HepG2 (cell line): ENCODE data around the gene CHKB. TPM values are rescaled to one million over a fixed set of nuclear protein-coding genes. Genes with fewer than 3 reads are reported as not detected.
A peak's percentile ranks its signal among the peaks of the same experiment; 100 is the strongest.

ENCODE experiments used
- DMAP1 ChIP-seq: IDR thresholded peaks from 2 replicates; pipeline ENCODE4 v1.6.1; 2016
- DPF2 ChIP-seq: sonication (generic); formaldehyde crosslinking; IDR thresholded peaks from 2 replicates; pipeline ENCODE4 v1.4.0; 2020; ENCODE audit warnings: mild to moderate bottlenecking, low read depth, missing genetic modification reagents, borderline replicate concordance
- FOXP1 ChIP-seq, 2 experiments: fragments of 450-650 bp in 1 of 2; IDR thresholded peaks; 2 replicates each; pipeline ENCODE4 v1.6.1; 2017 to 2018; ENCODE audit warnings: antibody characterized with exemption in 1 of 2
- KDM5A ChIP-seq: fragments of 200-600 bp; sonication (generic); IDR thresholded peaks from 2 replicates; pipeline ENCODE4 v1.7.0; 2018; ENCODE audit warnings: antibody characterized with exemption, mild to moderate bottlenecking, low read length, borderline replicate concordance
- MEIS2 ChIP-seq: sonication (generic); formaldehyde crosslinking; IDR thresholded peaks from 2 replicates; pipeline ENCODE4 v1.9.0; 2021; ENCODE audit warnings: mild to moderate bottlenecking, missing genetic modification reagents
- MTA1 ChIP-seq: sonication (generic); formaldehyde crosslinking; IDR thresholded peaks from 2 replicates; pipeline ENCODE4 v1.4.0; 2020; ENCODE audit warnings: missing genetic modification reagents, mild to moderate bottlenecking, borderline replicate concordance
- NFKBIZ ChIP-seq: IDR thresholded peaks from 2 replicates; pipeline ENCODE4 v1.6.1; 2018; ENCODE audit warnings: missing genetic modification reagents, missing compliant biosample characterization
- PAF1 ChIP-seq: IDR thresholded peaks from 2 replicates; pipeline ENCODE4 v1.6.1; 2016; ENCODE audit warnings: missing genetic modification reagents, missing compliant biosample characterization
- PAWR ChIP-seq: sonication (generic); formaldehyde crosslinking; IDR thresholded peaks from 2 replicates; pipeline ENCODE4 v1.4.0; 2020; ENCODE audit warnings: missing genetic modification reagents, mild to moderate bottlenecking, borderline replicate concordance
- RCOR2 ChIP-seq: IDR thresholded peaks from 2 replicates; pipeline ENCODE4 v1.6.1; 2016; ENCODE audit warnings: missing biosample characterization, missing genetic modification reagents
- RFXANK ChIP-seq: IDR thresholded peaks from 2 replicates; pipeline ENCODE4 v1.6.1; 2016
- RNF219 ChIP-seq: sonication (generic); formaldehyde crosslinking; IDR thresholded peaks from 2 replicates; pipeline ENCODE4 v1.5.0; 2020; ENCODE audit warnings: mild to moderate bottlenecking, missing genetic modification reagents
- TCF12 ChIP-seq, 2 experiments: fragments of 450-650 bp in 1 of 2; sonication (generic) in 1 of 2; formaldehyde crosslinking in 1 of 2; IDR thresholded peaks; 2 replicates each; pipeline versions ENCODE4 v1.6.1 to v1.8.0; 2017 to 2022; ENCODE audit warnings: antibody characterized with exemption in 1 of 2, mild to moderate bottlenecking in 1 of 2, missing genetic modification reagents in 1 of 2, moderate library complexity in 1 of 2
- TRIM24 ChIP-seq: sonication (generic); formaldehyde crosslinking; IDR thresholded peaks from 2 replicates; pipeline ENCODE4 v1.8.0; 2022; ENCODE audit warnings: mild to moderate bottlenecking, missing genetic modification reagents
- UBTF ChIP-seq: sonication (generic); formaldehyde crosslinking; IDR thresholded peaks from 2 replicates; pipeline ENCODE4 v1.4.0; 2020; ENCODE audit warnings: mild to moderate bottlenecking, missing genetic modification reagents
- ZKSCAN1 ChIP-seq: fragments of 150-350 bp; IDR thresholded peaks from 2 replicates; pipeline ENCODE4 v1.6.1; 2014; ENCODE audit warnings: low read length
- ZNF280B ChIP-seq: sonication (generic); formaldehyde crosslinking; IDR thresholded peaks from 2 replicates; pipeline ENCODE4 v1.5.0; 2020; ENCODE audit warnings: missing genetic modification reagents, mild to moderate bottlenecking, borderline replicate concordance
- ZNF441 ChIP-seq: sonication (generic); formaldehyde crosslinking; IDR thresholded peaks from 2 replicates; pipeline ENCODE4 v1.7.0; 2021; ENCODE audit warnings: missing genetic modification reagents, borderline replicate concordance
- ZNF546 ChIP-seq: sonication (generic); formaldehyde crosslinking; conservative IDR thresholded peaks from 2 replicates; pipeline ENCODE4 v1.8.1; 2023; ENCODE audit warnings: mild to moderate bottlenecking, missing genetic modification reagents
- ZNF550 ChIP-seq: sonication (generic); formaldehyde crosslinking; IDR thresholded peaks from 2 replicates; pipeline ENCODE4 v1.4.0; 2020; ENCODE audit warnings: mild to moderate bottlenecking, missing genetic modification reagents, borderline replicate concordance
- ZNF557 ChIP-seq: sonication (generic); formaldehyde crosslinking; IDR thresholded peaks from 2 replicates; pipeline ENCODE4 v1.4.0; 2020; ENCODE audit warnings: missing genetic modification reagents
- ZNF570 ChIP-seq: sonication (generic); formaldehyde crosslinking; IDR thresholded peaks from 2 replicates; pipeline ENCODE4 v1.4.0; 2020; ENCODE audit warnings: mild to moderate bottlenecking, missing genetic modification reagents, borderline replicate concordance
- ZNF678 ChIP-seq: sonication (generic); formaldehyde crosslinking; IDR thresholded peaks from 2 replicates; pipeline ENCODE4 v1.4.0; 2020; ENCODE audit warnings: mild to moderate bottlenecking, missing genetic modification reagents
- polyA plus RNA-seq, 8 experiments: library from polyadenylated mRNA; depleted of rRNA in 3 of 8; stranded (reverse) in 7 of 8; unstranded in 1 of 8; fragments of >200 nt; fragmentation: Illumina TruSeq in 4 of 8; extraction: Trizol in 4 of 8; gene quantifications; 2 replicates each; pipeline versions ENCODE4 v1.2.1 to v1.2.3, GENCODE V29; 2011 to 2016; ENCODE audit warnings: low read depth in 4 of 8, missing spikeins in 1 of 8, mixed read lengths in 1 of 8; ENCODE audit not compliant: insufficient read depth in 1 of 8
- total RNA-seq, 5 experiments: library from RNA; depleted of rRNA; stranded (reverse); fragments of >200 nt; fragmentation: Illumina TruSeq; extraction: Trizol; gene quantifications; 2 replicates each; pipeline ENCODE4 v1.2.3, GENCODE V29; 2016; ENCODE audit warnings: low read depth in 1 of 5
- TF ChIP-seq, protein P1 (sequence below): sonication (generic); formaldehyde crosslinking; IDR thresholded peaks from 2 replicates; pipeline ENCODE4 v1.8.0; 2022; ENCODE audit warnings: mild to moderate bottlenecking, missing genetic modification reagents, moderate library complexity

CHKB gene
- total and polyA plus RNA-seq, 2 of the 13 experiments (the other 11 are each of a cell fraction or from before 2014, with no cell fraction given), result 24.5 to 42.7 TPM

DNA sequence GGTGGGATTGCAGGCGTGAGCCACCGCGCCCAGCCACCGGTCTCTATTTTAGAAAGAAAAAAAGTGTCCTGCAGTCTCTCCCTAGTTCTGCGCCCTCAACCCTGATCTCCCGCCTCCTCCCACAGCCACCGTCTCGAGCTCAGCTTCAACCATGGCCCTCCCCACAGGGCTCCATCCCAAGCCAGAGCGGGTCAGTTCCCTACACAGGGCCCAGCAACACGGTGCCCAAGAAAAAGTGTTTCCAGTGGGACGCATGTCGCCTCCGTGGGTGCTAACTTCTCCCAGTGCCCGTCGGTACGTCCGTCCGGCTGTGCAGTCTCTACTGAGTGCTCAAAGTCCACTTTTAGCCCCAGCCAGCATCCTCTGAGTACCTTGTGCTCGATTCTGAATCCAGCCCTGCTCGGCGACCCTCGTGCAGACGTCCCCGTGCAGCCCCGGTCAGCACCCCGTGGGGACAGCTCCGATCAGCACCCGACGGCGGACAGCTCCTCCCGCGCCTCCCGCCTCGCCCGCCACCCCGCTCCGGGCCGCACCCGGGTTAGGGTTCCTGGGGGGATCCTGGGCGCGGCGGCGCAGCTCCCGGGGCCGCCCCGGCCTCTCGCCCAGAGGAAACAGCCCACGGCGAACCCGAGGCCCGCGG is 17.3 kb upstream of the CHKB start (continued):
- TF ChIP-seq ZNF280B (CRISPR knock-in tag), result peak; percentile 90; the same call in 1 of the 2 replicates
- peak; percentile 100 for TF ChIP-seq MEIS2 (CRISPR knock-in tag)
- no peak for TF ChIP-seq FOXP1 (IDR thresholded peaks at IDR 0.05)
- TF ChIP-seq FOXP1 (CRISPR knock-in tag; IDR thresholded peaks at IDR 0.05), result no peak; the same call in 1 of the 2 replicates
- TF ChIP-seq RCOR2, result no peak
- no peak for TF ChIP-seq PAWR
- TF ChIP-seq PAF1, result no peak
- peak; percentile 74; the same call in 1 of the 2 replicates for TF ChIP-seq MTA1 (CRISPR knock-in tag)
- TF ChIP-seq ZKSCAN1, result no peak
- TF ChIP-seq DMAP1 (CRISPR knock-in tag), result peak; percentile 50; the same call in 1 of the 2 replicates
- TF ChIP-seq TCF12 (IDR thresholded peaks at IDR 0.05), result no peak
- TF ChIP-seq TCF12 (CRISPR knock-in tag; IDR thresholded peaks at IDR 0.05), result peak; percentile 86; the same call in 1 of the 2 replicates
- TF ChIP-seq KDM5A, result no peak
- TF ChIP-seq ZNF678, result peak; percentile 98
- TF ChIP-seq ZNF557 (CRISPR knock-in tag), result peak; percentile 99
- TF ChIP-seq DPF2 (CRISPR knock-in tag), result no peak
- no peak for TF ChIP-seq ZNF550 (CRISPR knock-in tag)
- TF ChIP-seq, protein P1, sequence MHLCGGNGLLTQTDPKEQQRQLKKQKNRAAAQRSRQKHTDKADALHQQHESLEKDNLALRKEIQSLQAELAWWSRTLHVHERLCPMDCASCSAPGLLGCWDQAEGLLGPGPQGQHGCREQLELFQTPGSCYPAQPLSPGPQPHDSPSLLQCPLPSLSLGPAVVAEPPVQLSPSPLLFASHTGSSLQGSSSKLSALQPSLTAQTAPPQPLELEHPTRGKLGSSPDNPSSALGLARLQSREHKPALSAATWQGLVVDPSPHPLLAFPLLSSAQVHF (CRISPR knock-in tag), result peak; percentile 99
- TF ChIP-seq RNF219 (CRISPR knock-in tag), result peak; percentile 65; the same call in 1 of the 2 replicates
- TF ChIP-seq ZNF441 (CRISPR knock-in tag), result peak; percentile 99
- TF ChIP-seq TRIM24 (CRISPR knock-in tag), result no peak
- TF ChIP-seq UBTF (CRISPR knock-in tag), result peak; percentile 77; the same call in 1 of the 2 replicates
- peak; percentile 96; the same call in 1 of the 2 replicates for TF ChIP-seq RFXANK
- peak; percentile 81 for TF ChIP-seq ZNF570 (CRISPR knock-in tag)
- TF ChIP-seq ZNF546, result peak; percentile 98
- TF ChIP-seq NFKBIZ (CRISPR knock-in tag), result peak; percentile 99
